ENCODE measurements around the gene ATXN7L2.
A peak's percentile ranks its signal among the peaks of the same experiment; 100 is the strongest.

ATXN7L2 gene

GRCh38 chr1:109488696-109489095 is 5.0 kb downstream of the ATXN7L2 start:
- DNase-seq, result no peak
- H3K27ac ChIP-seq, result no peak overlapping the region
- H3K27me3 ChIP-seq (replicated peaks), result no peaks in the 10 kb centered on the region
- no peak overlapping the region for H3K4me3 ChIP-seq (ENCODE audit: low read depth, low read length)
- in situ Hi-C loops (cut with HindIII; ENCODE audit: low pct_ligation_motif_present, low sequenced_read_pairs), result no loop called here
- no peak for TF ChIP-seq CTCF (IDR thresholded peaks at IDR 0.05; ENCODE audit: low read depth, low read length, missing control alignments)
- H3K36me3 ChIP-seq (replicated peaks), result peaks cover 9% of the 10 kb centered on the region

- Histone ChIP-seq H3K4me3 (ENCODE audit: low read depth, low read length) (no peak overlapping the region), H3K27ac (no peak overlapping the region), H3K27me3 (replicated peaks) (no peaks in the 10 kb centered on the region), H3K36me3 (replicated peaks) (peaks cover 9% of the 10 kb centered on the region)
- peak; percentile 94 for TF ChIP-seq CTCF (IDR thresholded peaks at IDR 0.05; ENCODE audit: low read depth, low read length, missing control alignments)
- DNase-seq, result peak; percentile 62
- in situ Hi-C loops (cut with HindIII; ENCODE audit: low pct_ligation_motif_present, low sequenced_read_pairs), result no loop called here
Observed at GRCh38 chr1:109490029-109490933, 6.6 kb downstream of the ATXN7L2 start.

GRCh38 chr1:109490934-109491302 is 7.2 kb downstream of the ATXN7L2 start:
- Histone ChIP-seq H3K4me3 (ENCODE audit: low read depth, low read length) (no peak overlapping the region), H3K27me3 (replicated peaks) (no peaks in the 10 kb centered on the region), H3K27ac (no peak overlapping the region), H3K36me3 (replicated peaks) (peaks cover 9% of the 10 kb centered on the region)
- in situ Hi-C loops (cut with HindIII; ENCODE audit: low pct_ligation_motif_present, low sequenced_read_pairs), result no loop called here
- no peak for DNase-seq
- TF ChIP-seq CTCF (IDR thresholded peaks at IDR 0.05; ENCODE audit: low read depth, low read length, missing control alignments), result no peak

GRCh38 chr1:109491372-109491771 is 7.7 kb downstream of the ATXN7L2 start:
- Histone ChIP-seq H3K36me3 (replicated peaks) (peaks cover 9% of the 10 kb centered on the region), H3K27me3 (replicated peaks) (no peaks in the 10 kb centered on the region), H3K27ac (no peak overlapping the region), H3K4me3 (ENCODE audit: low read depth, low read length) (no peak overlapping the region)
- DNase-seq, result no peak
- in situ Hi-C loops (cut with HindIII; ENCODE audit: low pct_ligation_motif_present, low sequenced_read_pairs), result no loop called here
- no peak for TF ChIP-seq CTCF (IDR thresholded peaks at IDR 0.05; ENCODE audit: low read depth, low read length, missing control alignments)

GRCh38 chr1:109492779-109493178 is 9.1 kb downstream of the ATXN7L2 start:
- H3K36me3 ChIP-seq (replicated peaks), result peaks cover 6% of the 10 kb centered on the region
- no peak for DNase-seq
- in situ Hi-C loops (cut with HindIII; ENCODE audit: low pct_ligation_motif_present, low sequenced_read_pairs), result no loop called here
- no peak overlapping the region for H3K27ac ChIP-seq
- no peak for TF ChIP-seq CTCF (IDR thresholded peaks at IDR 0.05; ENCODE audit: low read depth, low read length, missing control alignments)
- no peak overlapping the region for H3K4me3 ChIP-seq (ENCODE audit: low read depth, low read length)
- H3K27me3 ChIP-seq (replicated peaks), result no peaks in the 10 kb centered on the region

All from brain microvascular endothelial cell (primary cell).